GM19193 (cell line): ENCODE results near the gene AQP1.

ENCODE experiments used
- POLR2A ChIP-seq: IDR thresholded peaks from 4 replicates; pipeline ENCODE4 v1.6.1; 2011; ENCODE audit not compliant: insufficient read depth, insufficient read length; ENCODE audit errors: extremely low read depth

The AQP1 gene

GRCh38 chr7:30920021-30920583 is 8.4 kb downstream of the AQP1 start:
- no peak for TF ChIP-seq POLR2A

GRCh38 chr7:30920584-30921539 is 9.2 kb downstream of the AQP1 start:
- no peak for TF ChIP-seq POLR2A

DNA sequence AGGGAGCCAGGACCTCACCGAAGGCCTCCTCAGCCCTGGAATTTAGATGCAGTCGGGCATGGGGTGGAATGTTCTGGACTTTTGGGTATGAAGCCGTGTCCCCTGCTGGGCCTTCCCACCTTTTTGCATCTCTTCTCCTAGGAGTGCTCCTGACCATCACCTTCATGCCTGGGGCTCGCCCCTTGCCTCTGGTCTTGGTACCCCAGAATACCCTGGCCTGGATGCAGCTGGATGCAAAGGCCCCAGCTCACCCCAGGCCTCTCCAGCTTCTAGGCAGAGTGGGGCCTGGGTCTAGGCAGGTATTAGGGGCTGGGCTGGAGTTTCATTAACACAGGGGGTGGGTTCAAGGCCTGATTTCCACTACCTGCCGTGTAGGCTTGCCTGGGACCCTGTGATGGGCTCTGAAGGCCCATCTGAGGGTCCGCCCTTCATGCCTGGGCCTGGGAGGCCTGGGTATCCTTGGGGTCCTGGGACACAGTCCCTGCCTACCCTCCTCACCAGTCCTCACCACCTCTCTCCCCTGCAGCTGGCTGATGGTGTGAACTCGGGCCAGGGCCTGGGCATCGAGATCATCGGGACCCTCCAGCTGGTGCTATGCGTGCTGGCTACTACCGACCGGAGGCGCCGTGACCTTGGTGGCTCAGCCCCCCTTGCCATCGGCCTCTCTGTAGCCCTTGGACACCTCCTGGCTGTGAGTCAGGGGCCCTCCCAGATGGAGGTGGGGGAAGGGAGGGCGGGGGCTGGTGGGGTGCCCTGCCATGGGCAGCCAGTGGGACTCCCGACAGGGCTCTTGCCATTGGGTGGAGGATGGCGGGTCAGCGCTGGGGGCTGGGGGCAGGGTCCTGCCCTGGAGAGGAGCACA is 10.1 kb downstream of the AQP1 start:
- no peak for TF ChIP-seq POLR2A

DNA sequence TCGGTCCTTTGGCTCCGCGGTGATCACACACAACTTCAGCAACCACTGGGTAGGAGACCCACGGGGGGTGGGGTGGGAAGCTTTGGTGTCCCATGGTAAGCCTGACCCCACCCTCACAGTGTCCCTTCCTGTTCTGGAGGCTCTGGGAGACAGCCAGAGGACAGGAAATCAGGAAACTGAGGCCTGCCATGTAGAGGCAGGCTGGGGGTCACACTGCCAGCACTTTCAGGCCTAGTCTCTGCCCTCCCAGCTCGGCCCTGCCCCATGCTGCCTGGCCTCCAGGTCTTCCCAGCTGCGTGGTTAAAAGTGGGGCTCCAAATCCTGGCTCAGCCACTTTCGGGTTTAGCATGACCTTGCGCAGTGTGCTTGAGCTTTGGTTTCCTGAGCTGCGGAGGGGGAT is 10.9 kb downstream of the AQP1 start:
- TF ChIP-seq POLR2A: no peak

GRCh38 chr7:30923009-30923773 is 11.5 kb downstream of the AQP1 start:
- TF ChIP-seq POLR2A: no peak

GRCh38 chr7:30923774-30924413 is 12.2 kb downstream of the AQP1 start:
- no peak for TF ChIP-seq POLR2A

GRCh38 chr7:30924624-30925023 is 13.0 kb downstream of the AQP1 start:
- TF ChIP-seq POLR2A: no peak

- TF ChIP-seq POLR2A: no peak
These were observed 13.5 kb downstream of the AQP1 start for GRCh38 chr7:30925117-30925516.

DNA sequence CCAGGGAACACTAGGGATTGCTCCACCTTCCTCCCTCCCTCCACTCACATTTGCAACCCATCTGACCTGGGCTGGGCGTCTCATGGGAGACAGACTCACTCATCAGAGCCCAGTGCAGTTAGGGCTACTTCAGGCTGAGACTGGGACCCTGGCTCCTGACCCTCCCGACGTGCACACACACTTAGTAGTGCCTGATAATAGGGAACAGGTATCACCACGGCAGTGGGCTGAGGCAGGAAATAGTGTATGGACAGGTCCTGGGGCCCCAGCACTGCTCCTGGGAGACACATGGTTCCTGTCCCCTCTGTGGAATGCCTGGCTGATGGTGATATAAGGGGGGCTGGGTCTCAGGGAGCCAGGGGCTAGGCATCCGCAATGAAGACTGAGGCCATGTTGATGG is 14.3 kb downstream of the AQP1 start:
- TF ChIP-seq POLR2A: no peak

DNA sequence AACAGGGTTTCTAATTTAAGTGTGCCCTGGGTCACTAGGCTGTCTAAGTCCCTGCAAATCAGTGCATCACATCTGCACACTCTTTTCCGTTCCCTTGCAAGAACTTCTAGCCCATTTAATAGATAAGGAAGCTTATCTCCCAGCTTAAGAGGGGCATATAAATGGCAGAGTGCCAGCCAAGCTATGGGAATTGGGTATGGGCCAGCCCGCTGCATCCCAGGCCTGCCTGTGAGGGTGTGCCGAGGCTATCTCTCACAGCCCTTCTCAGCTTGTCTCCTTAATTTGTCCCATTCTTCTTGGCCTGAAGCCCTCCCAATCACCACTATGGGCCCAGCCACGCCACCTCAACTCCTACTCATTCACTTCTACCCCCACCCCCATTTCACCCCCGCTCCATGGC is 14.7 kb downstream of the AQP1 start:
- no peak for TF ChIP-seq POLR2A

DNA sequence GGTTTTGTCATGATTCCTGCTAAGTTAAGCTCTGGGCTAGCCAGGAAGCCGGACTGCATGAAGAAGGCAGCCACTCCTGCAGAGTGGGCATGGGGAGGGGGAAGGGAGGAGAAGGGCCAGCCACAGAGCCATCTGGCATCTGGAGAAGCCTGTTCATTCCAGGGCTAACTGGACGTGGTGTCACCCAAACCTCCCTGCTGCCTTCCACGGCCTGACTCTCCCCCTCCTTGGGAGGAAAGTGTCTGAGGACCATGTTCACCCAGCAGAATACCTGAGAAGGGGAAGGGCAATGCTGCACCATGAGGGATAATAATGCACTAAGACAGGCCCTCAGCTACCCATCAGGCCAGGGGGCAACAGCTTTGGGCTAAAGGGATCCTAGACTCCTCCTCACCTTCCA is 15.4 kb downstream of the AQP1 start:
- no peak for TF ChIP-seq POLR2A

GRCh38 chr7:30927559-30927958 is 15.9 kb downstream of the AQP1 start:
- TF ChIP-seq POLR2A: no peak

DNA sequence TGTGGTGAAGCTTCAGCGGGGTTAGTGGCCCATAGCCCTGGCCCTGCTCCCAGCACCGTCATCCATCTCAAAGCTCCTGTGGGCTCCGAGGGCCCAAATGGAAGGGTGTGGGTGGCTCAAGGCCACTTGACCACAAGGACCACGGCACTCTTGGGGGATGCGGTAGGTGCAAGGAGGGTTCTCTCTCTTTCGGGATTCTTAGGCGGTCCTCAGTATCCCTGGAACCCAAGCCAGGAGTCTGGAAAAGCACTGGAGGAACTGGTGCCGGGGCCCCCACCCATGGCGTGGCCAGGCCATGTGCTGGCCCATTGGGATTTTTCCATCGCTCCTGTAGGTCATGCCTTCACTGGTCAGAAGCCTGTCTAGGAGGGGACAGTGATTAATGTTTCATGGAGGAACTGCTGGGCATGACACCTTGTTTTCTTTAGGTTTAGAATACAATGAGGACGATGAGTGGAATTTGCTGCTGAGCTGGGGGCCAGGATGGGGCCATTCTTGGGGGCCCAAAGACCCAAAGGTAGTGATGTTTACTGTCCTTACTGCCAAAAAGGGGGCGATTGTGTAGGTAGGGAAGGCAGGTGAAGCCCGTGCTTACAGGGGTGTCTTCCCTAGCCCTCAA is 16.7 kb downstream of the AQP1 start:
- TF ChIP-seq POLR2A: no peak

GRCh38 chr7:30929686-30930085 is 18.0 kb downstream of the AQP1 start:
- no peak for TF ChIP-seq POLR2A
